GM11168 (cell line): ENCODE results near the gene UBL4B.

Experiments used
- in situ Hi-C: fragments of 300-500 bp; cut with MboI; formaldehyde crosslinking; loops from one replicate; pipeline ENCODE4 v1.12.0; 2022; ENCODE audit warnings: low sequenced_read_pairs; ENCODE audit not compliant: unreplicated experiment

The UBL4B gene

DNA sequence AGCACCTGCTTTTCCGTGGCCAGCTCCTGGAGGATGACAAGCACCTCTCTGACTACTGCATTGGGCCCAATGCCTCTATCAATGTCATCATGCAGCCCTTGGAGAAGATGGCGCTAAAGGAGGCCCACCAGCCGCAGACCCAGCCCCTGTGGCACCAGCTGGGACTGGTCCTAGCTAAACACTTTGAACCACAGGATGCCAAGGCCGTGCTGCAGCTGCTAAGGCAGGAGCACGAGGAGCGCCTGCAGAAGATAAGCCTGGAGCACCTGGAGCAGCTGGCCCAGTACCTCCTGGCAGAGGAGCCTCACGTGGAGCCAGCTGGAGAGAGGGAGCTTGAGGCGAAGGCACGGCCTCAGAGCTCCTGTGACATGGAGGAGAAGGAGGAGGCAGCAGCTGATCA, 413 bp downstream of the UBL4B start:
- in situ Hi-C loops, result no loop called here

DNA sequence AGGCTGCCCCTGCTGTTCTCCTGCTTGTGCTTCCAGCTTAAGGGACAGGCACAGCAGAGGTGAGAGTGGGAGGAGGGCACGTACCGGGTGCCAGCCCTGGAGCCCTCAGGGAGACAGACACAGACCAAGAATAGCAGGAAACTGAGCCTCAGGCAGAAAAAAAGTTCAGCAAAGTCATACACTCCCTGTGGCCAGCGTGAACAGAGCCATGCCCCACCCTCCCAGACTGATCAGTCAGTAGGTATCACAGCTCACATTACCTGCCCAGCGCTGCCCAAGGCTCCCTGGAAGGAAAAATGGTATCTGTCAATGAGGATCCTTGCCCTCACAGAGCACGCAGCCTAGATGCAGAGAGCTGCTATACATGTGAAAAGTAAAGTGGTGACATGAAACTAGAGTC, 1.3 kb downstream of the UBL4B start:
- in situ Hi-C loops, result no loop called here

DNA sequence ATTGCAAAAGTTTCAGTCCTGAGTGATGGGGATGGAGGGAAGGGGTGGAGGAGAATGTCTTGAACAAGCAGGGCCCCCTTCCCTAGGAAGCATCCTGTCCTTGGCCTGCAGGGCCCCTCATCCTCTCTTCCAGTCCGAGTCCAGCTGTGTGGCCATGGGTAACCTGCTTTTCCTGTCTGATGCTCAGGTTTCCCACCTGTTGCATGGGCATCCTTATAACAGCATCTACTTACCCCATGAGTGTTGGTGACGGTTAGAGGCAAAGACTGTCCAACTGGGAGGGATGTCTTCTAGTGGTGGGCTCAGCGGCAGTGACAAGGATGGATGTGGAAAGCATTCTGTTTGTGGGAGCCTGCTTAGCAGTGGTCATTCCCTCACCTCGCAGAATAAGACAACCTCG, 1.9 kb downstream of the UBL4B start:
- in situ Hi-C loops, result no loop called here

DNA sequence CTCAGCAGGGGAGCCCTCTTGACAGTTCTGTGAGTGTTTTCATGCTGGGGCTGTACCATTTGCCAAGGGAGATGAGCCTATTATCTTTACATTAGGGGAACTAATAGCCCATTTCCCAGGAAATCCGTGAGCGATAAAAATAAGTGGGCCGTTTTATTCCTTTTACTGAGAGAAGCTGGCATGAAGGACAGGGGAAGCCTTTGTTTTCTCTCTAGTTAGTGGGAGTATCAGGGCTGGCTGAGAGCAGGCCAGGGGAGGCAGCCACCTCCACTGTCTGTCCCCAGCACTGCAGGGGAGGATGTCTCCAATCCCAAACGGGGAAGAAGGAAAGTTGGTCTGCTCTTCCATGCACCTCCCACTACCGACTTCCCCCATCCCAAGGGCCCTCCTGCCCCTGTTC, 2.5 kb downstream of the UBL4B start:
- in situ Hi-C loops, result no loop called here

DNA sequence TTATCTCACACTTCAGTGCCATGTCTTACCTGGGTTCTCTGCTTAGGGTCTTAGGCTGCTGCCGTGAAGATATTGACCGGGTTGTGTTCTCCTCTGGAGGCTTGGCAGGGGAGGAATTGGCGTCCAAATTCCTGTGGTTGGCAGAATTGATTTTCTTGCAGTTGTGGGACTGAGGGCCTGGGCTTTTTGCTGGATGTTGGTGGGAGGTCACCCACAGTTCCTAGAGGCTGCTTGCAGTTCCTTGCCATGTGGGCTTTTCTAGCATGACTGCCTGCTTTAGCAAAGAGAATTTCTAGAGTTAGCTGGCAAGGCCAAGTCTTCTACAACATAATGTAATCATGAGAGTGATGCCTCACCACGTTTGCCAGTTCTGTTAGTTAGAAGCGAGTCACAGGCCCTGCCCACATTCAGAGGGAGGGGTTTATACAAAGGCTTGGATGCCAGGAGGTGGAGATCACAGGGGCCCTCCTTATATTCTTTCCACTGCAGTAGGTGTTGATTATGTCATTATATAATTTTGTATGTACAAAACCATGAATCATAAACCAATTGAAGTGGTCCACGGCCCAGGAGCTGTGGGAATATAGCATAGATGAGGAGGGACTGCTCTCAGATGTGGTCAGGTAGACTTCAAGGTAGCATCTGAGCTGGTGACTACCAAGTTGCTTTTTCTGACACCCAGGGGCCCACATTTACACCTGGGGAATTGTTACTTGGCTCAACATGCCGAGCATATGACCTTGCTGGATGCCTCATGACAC, 6.6 kb downstream of the UBL4B start:
- in situ Hi-C loops, result no loop called here

DNA sequence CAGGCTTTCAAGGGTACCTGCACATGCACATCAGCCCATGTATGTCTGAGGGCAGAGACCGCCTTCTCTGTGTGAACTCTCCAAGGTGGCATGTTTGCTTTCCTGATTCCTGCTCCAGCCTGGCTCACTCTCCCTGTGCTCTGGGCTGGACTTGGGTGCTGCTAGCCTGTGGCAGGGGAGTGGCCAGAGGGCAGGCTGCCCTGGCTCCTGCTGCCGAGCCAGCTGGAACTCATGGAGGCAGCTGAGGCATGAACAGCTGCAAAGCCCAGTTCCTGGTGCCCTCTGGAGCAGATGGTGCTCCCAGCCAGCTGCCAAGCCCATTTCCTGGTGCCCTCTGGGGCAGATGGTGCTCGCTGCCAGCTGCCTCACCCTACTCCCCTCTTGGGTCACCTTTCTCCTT, 7.6 kb downstream of the UBL4B start:
- in situ Hi-C loops, result no loop called here

DNA sequence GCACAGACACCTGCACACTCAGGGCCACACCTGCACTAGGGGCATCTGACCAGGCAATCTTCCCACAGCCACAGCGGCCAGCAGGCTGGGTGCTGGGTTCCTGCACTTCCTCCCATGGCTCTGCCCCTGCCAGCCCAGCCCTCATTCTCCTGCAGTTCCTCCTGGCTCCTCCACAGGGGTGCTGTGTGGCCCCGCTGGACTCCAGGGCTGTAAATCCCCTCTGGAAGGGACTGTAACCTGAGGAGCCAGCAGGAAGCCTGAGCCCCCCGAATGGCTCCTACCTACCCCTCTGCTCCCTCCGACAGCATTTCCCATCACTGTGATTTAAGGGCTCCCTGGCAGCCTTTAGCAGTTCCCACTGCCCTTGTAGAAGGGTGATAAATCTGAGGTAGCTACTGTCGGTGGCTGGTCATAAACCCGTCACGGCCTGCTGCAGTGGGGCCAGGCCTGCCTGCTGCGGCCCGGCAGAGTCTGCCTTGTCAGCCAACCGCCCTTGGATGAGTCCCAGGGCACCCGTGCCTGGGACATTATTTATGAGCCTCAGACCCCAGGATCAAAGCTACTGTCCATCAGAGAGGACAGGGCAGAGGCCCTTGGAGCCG, 8.8 kb downstream of the UBL4B start:
- in situ Hi-C loops, result no loop called here

DNA sequence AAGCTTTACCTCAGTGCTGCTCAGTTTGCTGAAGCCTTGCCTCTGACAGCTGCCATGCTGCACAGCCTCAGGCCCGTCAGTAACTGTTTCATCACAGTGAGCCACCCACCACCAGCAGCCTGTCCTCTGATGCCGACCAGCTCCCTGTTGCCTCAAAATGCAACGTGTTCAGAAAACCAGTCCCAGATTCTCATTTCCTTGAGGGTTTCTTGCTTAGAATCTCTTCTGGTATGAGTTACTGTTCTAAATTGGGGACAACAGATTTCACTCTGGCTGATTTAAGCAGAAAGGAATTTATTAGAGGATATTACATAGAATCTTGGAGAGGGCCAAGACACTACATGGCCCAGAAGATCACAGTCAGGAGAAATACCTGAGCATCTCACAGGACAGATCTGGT, 11.0 kb downstream of the UBL4B start:
- in situ Hi-C loops, result no loop called here

DNA sequence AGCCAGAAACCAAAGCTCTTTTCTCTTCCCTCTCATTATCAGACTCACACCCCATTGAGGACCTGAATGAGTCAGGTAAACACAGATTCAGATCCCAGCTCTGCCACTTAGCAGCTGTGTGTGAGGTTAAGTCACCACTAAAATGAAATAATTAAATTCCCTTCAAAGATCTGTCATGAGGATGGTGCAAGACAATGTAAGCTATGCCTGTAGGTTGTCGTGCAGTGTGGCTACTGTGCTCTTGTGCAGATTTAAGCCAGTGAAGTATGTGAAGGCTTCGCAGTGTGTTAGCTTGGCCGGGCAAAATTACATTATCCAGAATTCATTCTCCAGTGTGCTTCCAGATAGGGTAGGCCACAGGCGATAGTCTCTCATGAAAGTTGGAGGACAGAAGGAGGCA, 13.6 kb downstream of the UBL4B start:
- in situ Hi-C loops, result no loop called here

DNA sequence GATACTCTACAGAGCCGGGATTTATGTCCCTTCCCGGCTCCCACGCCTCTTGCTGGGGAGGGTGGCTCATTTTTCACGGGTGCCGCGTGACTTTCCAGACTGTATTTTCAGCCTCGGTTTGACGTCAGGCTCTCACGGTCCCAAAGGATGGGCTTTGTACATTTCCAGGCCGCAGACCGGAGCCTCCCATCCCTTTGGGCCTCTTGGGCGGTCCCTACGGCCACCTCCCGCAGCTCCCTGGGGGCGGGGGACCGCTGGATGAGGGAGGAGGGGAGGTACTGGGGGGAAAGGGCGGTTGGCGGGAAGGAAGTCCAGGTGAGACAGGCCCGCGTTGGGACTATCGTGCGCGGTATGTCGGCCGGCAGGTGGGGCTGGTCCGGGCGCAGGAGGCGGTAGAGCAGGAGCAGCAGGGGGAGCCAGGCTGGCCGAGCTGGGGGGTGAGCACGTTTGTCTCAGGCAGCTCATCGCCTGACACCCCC, 17.9 kb downstream of the UBL4B start:
- in situ Hi-C loops, result no loop called here

DNA sequence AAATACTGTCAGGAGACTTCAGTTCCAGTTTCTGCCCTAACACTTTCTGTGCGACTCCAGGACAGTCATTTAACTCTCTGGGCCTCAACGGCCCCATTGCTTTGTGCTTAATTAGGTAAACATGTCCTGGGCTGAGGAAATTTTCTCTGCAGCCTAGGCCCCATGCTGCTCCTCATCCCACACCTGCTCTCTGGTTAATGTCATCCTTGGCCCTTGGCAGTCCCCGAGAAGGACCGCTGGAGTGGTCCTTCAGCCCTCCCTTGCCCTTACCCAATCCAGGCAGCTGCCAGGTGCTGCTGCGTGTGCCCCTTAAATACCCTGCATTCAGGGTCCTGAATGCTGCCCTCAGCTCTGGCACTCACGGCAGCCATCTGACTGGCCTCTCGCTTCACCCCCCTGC, 18.7 kb downstream of the UBL4B start:
- in situ Hi-C loops, result no loop called here

DNA sequence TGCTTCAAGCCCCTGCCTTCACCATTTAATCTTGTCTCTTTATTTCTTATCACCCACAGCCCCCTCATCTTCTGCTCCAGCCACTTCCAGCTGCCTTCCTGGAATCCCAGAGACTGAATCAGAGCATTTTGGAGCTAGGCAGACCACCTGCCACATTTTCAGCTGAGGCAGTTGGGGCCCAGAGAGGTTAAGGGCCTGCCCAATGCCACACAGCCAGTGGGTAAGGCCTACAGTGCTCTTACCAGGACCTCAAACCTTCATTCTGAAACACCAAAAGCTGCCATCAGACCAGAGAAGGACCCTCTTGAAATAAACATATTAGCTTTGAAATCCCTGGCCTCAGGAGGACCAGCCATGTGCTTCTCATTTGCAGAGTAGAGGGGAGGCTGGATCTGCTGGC, 20.4 kb downstream of the UBL4B start:
- in situ Hi-C loops, result no loop called here

DNA sequence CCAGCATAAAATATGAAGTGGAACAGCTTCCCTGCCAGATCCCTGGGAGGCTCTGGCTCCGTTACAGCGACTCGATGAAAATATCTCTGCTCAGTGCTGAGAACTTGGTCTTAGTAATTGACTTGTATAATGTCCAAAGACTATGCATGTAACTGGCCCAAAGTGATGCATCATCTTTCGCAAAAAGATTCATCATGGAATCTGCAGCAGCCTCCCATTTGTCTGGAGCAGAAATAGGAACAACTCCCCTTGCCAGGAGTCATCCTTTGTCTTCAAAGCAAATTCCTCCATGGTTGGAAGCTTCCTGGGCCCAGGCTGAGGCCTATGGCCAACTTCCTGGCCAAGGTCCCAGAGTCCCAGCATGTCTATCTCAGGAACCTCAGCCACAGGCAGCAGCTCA, 21.2 kb downstream of the UBL4B start:
- in situ Hi-C loops, result no loop called here

DNA sequence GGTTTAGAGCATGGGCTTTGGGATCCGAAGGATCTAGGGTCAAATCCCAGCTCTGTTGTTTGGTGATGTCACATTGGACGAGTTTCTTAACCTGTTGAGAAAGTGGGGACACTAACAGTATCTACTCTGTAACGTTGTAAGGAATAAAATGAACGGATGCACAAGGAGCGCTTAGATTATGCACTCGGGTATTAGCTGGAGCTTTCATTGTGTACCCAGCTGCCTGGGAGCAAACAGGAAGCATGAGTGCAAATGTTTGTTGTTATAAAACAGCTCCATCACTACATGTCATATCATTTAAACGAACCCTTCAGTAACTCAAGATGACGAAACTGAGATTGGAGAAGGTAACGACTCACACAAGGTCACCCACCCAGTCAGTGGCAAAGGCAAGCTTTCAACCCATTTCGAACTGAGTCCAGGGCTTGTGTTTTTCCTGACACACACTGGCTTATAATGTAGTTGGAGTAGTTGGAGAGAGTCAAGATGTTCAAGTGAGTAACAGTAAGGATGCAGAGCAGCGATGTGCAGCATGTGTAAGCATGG, 21.9 kb downstream of the UBL4B start:
- in situ Hi-C loops, result no loop called here

DNA sequence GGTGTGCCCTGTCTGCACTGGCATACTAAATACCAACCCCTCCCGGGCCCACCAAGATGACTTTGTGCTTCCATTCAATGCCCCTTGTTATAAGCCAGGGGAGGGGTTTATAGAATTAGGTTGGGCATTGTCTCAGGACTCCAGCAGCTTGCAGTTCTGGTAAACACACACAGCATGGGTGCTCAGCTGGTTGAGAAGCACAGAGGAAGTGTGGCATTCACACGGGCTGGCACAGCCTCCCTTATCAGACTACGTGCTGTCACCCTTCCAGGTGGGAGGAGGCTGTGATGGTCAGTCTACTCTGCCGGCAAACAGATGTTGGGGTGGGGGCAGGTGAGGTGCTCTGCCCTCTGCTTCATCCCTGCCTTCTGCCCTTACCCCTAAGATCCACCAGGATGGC, 23.0 kb downstream of the UBL4B start:
- in situ Hi-C loops, result no loop called here

DNA sequence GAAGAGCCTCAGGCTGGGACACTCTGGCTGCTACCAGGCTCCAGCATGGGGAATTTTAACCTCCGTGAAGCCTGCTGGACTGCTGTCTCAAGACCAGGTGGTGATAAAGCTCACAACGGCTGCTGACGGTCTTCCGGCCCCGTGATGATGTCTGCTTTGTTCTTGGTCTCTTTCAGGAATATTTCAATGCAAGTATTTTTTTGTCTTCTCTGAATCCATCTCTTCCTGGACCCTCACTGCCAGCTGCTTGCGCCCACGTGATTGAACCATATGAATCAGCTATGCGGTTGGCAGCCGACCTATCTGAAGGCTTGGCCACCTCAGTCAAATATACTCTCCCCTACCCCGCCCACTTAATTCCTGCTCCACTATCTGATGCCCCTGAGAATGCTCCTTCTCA, 23.4 kb downstream of the UBL4B start:
- in situ Hi-C loops, result no loop called here

DNA sequence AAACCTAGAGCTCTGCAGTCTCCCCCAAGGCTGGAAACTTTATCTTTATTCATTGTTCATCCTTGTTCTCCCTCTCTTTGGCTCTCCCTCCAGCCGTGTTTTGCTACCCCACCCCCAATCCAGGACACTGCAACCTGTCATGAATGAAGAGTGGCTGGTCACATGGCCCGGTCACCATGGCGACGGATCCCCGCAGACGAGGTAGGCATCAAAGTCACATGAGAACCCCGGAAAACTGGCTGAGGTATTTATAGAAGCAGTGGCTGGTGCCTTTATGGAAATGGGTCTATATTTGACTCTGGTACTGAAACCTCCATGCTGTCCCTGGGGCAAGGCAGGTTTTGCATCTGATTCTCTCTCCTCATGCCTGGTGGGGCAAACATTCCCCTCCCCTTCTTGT, 24.7 kb downstream of the UBL4B start:
- in situ Hi-C loops, result no loop called here

DNA sequence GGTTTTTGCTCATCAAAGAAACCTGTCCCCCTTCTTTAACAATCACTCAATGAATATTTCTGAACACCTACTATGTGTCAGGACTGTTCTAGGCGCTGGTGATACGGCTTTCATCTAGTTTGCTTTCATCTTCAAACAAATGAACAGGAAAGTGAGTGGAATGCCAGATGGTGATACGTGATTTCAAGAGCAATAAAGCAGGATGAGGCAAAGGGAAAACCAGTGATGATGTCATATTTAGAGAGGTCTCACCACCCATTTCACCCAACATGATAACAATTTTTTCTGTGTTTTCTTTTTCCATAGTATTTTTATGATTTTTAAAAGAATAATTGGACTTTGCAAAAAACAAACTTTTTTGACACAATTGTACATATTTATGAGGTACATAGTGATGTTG, 26.7 kb downstream of the UBL4B start:
- in situ Hi-C loops, result no loop called here

DNA sequence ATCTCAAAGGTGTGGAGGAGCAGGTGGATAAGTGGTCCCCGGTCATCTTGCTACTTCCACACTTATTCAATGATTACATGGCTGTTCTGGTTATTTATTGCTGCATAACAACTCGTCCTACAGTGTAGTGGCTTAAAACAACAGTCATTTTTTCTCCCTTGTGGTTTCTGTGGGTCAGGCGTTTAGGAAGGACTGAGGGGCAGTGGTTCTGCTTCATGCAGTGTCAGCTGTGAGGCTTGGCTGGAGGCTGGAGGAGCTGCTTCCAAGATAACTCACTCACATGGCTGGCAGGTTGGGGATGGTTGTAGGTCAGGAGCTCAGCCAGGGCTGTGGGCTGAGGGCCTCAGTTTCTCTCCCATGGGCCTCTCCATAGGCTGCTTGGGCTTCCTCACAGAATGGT, 32.1 kb downstream of the UBL4B start:
- in situ Hi-C loops, result no loop called here

DNA sequence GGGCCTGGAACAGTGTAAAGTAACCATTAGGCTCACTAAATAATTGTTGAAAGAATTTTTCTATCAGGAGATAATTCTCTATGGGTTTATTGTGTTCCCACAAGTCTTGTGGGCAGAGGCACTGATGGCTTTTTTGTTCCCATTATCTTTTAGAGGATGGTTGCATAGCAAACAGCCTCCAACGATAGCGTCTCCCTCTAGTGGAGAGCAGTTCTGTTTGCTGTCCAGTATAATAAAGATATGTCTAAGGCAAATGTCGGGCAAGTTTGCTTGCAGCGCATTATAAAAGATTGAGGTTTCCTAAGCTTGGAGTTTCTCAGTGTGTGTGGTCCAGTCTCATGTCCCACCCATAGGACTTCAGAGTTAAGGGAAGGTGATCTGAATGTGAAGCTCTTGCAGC, 36.7 kb downstream of the UBL4B start:
- in situ Hi-C loops, result no loop called here

DNA sequence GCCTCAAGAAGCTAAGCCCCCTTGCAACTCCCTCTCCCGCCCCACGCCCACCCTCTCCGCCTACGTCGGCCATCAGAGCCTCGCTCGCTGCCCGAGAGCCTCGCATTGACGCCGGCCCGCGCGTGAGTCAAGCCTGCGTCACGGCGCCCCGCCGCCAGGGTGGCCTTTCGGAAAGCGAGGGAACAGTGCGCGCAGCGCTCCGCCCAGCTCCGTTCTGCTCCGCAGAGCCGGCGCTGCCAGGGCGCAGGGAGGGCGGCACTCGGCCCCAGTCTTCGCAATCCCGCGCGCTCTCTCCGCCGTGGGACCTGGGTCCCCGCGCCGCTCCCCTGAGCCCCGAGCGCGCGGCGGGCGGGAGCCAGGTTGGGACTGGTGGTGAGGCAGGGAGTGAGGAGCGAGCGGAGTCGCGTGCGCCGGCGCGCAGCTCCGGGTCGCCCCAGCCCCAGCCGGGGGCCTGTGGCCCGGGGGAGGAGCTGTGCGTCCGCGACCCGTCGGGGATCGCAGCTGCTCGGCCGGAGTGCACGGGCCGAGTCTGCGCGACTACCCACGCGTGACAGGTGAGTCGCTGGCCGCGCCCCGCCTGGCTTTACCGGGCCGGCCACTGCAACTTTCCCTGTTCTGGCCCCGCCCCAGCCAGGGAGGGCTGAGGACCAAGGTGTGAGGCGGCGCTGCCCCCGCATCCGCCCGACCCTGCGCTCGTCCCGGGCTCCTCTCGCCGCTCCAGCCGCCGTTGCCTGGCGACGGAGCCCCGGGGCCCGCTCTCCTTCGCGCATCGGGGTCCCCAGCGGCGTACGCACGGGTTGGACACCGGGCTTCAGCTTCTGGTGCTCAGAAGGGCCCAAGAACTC, 38.3 kb downstream of the UBL4B start, which contains the start of gene SLC6A17:
Gene SLC6A17, plus strand, starts transcription at position 165 of the 845 bp plus-strand sequence. CDS start 16,436 bp downstream, outside the sequence.
- in situ Hi-C loops, result no loop called here
